Thyroid gland (tissue), 4 donors: ENCODE data around the gene RIMS3.

Experiments
- POLR2A ChIP-seq, 2 donors: fragments of 450-650 bp; IDR thresholded peaks; one replicate each; pipeline ENCODE4 v1.6.1; 2017; ENCODE audit warnings: antibody characterized with exemption in 2 of 2, mild to moderate bottlenecking in 2 of 2, moderate library complexity in 1 of 2
- TF ChIP-seq, protein P1 (sequence below), 6 experiments: fragments of 200-600 bp in 3 of 6; fragments of 450-650 bp in 3 of 6; sonication (generic) in 3 of 6; IDR thresholded peaks; one replicate each; pipeline ENCODE4 v1.5.1; 2016 to 2019; ENCODE audit warnings: antibody characterized with exemption in 6 of 6, mild to moderate bottlenecking in 2 of 6, inconsistent platforms in 1 of 6, moderate library complexity in 1 of 6

GRCh38 chr1:40701684-40702083, 36.2 kb upstream of the RIMS3 start:
- TF ChIP-seq, protein P1, sequence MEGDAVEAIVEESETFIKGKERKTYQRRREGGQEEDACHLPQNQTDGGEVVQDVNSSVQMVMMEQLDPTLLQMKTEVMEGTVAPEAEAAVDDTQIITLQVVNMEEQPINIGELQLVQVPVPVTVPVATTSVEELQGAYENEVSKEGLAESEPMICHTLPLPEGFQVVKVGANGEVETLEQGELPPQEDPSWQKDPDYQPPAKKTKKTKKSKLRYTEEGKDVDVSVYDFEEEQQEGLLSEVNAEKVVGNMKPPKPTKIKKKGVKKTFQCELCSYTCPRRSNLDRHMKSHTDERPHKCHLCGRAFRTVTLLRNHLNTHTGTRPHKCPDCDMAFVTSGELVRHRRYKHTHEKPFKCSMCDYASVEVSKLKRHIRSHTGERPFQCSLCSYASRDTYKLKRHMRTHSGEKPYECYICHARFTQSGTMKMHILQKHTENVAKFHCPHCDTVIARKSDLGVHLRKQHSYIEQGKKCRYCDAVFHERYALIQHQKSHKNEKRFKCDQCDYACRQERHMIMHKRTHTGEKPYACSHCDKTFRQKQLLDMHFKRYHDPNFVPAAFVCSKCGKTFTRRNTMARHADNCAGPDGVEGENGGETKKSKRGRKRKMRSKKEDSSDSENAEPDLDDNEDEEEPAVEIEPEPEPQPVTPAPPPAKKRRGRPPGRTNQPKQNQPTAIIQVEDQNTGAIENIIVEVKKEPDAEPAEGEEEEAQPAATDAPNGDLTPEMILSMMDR (IDR thresholded peaks at IDR 0.05) = no peak
- TF ChIP-seq POLR2A (IDR thresholded peaks at IDR 0.05) = no peak
